NCI-H2196 (cell line): ENCODE data around the gene ST6GALNAC6.

ENCODE experiments used
- DNase-seq: peaks from one replicate; lab custom pipeline; 2025; ENCODE audit not compliant: unreplicated experiment; lab: John Stamatoyannopoulos, UW

The ST6GALNAC6 gene

GRCh38 chr9:127917603-127918002 is 18.2 kb upstream of the ST6GALNAC6 start:
- DNase-seq, result no peak

- DNase-seq, result peak; percentile 88
These were observed 17.5 kb upstream of the ST6GALNAC6 start, which contains the start of gene ST6GALNAC4 for GRCh38 chr9:127916720-127917581. Gene ST6GALNAC4, minus strand, starts transcription at chr9:127917041. Its CDS starts 622 bp downstream, at chr9:127916419.

- no peak for DNase-seq
These were observed 16.7 kb upstream of the ST6GALNAC6 start for GRCh38 chr9:127915801-127916719.

- DNase-seq, result no peak
These were observed 15.9 kb upstream of the ST6GALNAC6 start for GRCh38 chr9:127915325-127915752.

- no peak for DNase-seq
These were observed 14.3 kb upstream of the ST6GALNAC6 start for GRCh38 chr9:127913682-127914081.

- DNase-seq, result peak; percentile 44
These were observed 13.5 kb upstream of the ST6GALNAC6 start for GRCh38 chr9:127912882-127913281.

GRCh38 chr9:127912296-127912695 is 12.9 kb upstream of the ST6GALNAC6 start:
- DNase-seq, result no peak

- no peak for DNase-seq
These were observed 11.3 kb upstream of the ST6GALNAC6 start for GRCh38 chr9:127910613-127911205.

GRCh38 chr9:127909839-127910273 is 10.5 kb upstream of the ST6GALNAC6 start:
- no peak for DNase-seq

GRCh38 chr9:127908660-127908926 is 9.2 kb upstream of the ST6GALNAC6 start:
- no peak for DNase-seq

GRCh38 chr9:127907867-127908659 is 8.7 kb upstream of the ST6GALNAC6 start:
- DNase-seq, result no peak

GRCh38 chr9:127905788-127906191 is 6.4 kb upstream of the ST6GALNAC6 start:
- DNase-seq, result no peak

GRCh38 chr9:127905004-127905728 is 5.8 kb upstream of the ST6GALNAC6 start:
- no peak for DNase-seq

GRCh38 chr9:127904561-127905003 is 5.2 kb upstream of the ST6GALNAC6 start:
- DNase-seq, result no peak

- no peak for DNase-seq
These were observed 4.4 kb upstream of the ST6GALNAC6 start for GRCh38 chr9:127903557-127904475.

GRCh38 chr9:127898433-127899127 is 823 bp downstream of the ST6GALNAC6 start:
- DNase-seq, result no peak

GRCh38 chr9:127897193-127897692 is 2.2 kb downstream of the ST6GALNAC6 start:
- peak; percentile 31 for DNase-seq
